Psoas muscle (tissue), 8 donors: ENCODE measurements around the gene TTC24. TPM values are rescaled to one million over a fixed set of nuclear protein-coding genes. Genes with fewer than 3 reads are reported as not detected.

Experiments
- ATAC-seq, 4 donors: fragments of 200-7000 bp; cut with Tn5 transposase; one replicate each; pipeline ENCODE4 v1.9.1; 2020; ENCODE audit warnings: moderate library complexity in 3 of 4, mild to moderate bottlenecking in 2 of 4
- DNase-seq, 2 donors: peaks; one replicate each; pipeline ENCODE4 v3.0.0-alpha.2; 2020
- H3K27ac ChIP-seq: fragments of 200-600 bp; one replicate; pipeline ENCODE4 v1.8.0; 2022
- H3K27me3 ChIP-seq, 3 donors: fragments of 200-600 bp in 1 of 3; one replicate each; pipeline versions ENCODE4 v1.6.1 to v1.8.0; 2013 to 2022; ENCODE audit warnings: low read length in 2 of 3, mild to moderate bottlenecking in 2 of 3, moderate library complexity in 1 of 3; ENCODE audit not compliant: insufficient read depth in 3 of 3
- H3K36me3 ChIP-seq, 2 donors: fragments of 200-600 bp in 1 of 2; one replicate each; pipeline versions ENCODE4 v1.6.1 to v1.8.0; 2013 to 2022; ENCODE audit warnings: low read depth in 1 of 2, mild to moderate bottlenecking in 1 of 2, moderate library complexity in 1 of 2; ENCODE audit not compliant: insufficient read depth in 1 of 2
- H3K4me1 ChIP-seq: fragments of 200-600 bp; one replicate; pipeline ENCODE4 v1.8.0; 2022
- H3K4me3 ChIP-seq: fragments of 200-600 bp; one replicate; pipeline ENCODE4 v1.8.0; 2022; ENCODE audit warnings: mild to moderate bottlenecking
- H3K9me3 ChIP-seq: fragments of 200-600 bp; one replicate; pipeline ENCODE4 v1.8.0; 2022
- WGBS, 3 donors: extraction: QIAGEN DNeasy Blood & Tissue Kit; methylation state at CpG; one replicate each; pipeline versions ENCODE4 v1.1.6 to v1.1.7; 2013; 5-methylcytosine and 5-hydroxymethylcytosine counted together
- intact Hi-C, 2 donors: fragments of 100-400 bp; cut with DNase I; formaldehyde crosslinking; loops; one replicate each; pipeline versions ENCODE4 v1.11.0 to v1.14.2; 2022
- polyA plus RNA-seq, 3 donors: library from polyadenylated mRNA; stranded (reverse); fragments of 200-250 nt; gene quantifications; one replicate each; pipeline ENCODE4 v1.2.3, GENCODE V29; 2013
- total RNA-seq, 4 donors: library from RNA; stranded (reverse); fragmentation: NEBNext Ultra II Directional in 2 of 4; extraction: Animal tissue kit (Norgen Biotek cat#: 25700) in 2 of 4; gene quantifications; one replicate each; pipeline versions ENCODE4 v1.2.1 to v1.2.4, GENCODE V29; 2021 to 2023
- TF ChIP-seq, protein P1 (sequence below): fragments of 200-600 bp; IDR thresholded peaks from one replicate; pipeline ENCODE4 v1.8.0; 2022; ENCODE audit warnings: antibody characterized with exemption
- donor health status: healthy with polysubstance abuse.
- donor health status: DM: no; HTN: no; CAD: no; lungs with moderate emphysema.
- donor health status: Bipolar disorder and iron deficiency.
- donor health status: healthy.
- donor health status: DM: yes; HTN: yes; CAD: no.
- donor health status: DM: no; HTN: no; CAD: no.
- donor health status: DM: no; HTN: no; CAD: no.
- donor health status: DM: yes; HTN: yes; CAD: no.

Gene TTC24
- total and polyA plus RNA-seq, 7 donors, result 0.12 to 0.69 (median 0.13) TPM; not detected in 4

DNA sequence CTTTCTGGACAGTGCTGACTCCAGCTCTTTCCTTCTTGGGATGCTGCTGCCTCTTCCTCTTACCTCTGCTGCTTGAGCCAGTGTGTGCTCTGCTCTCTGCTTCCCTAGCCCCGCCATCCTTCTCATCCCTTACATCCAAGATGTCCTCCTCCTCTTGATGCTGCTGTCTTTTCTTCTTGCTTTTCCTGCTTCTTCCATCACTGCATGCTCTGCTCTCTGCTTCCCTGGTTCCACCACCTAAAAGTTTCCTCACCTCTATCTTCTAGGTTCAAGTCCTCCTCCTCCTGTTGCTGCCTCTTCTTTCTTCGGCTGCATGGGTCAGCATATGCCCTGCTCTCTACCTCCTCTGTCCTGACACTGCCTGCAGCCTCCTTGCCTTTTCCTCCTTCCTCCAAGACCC, 15.5 kb downstream of the TTC24 start:
- intact Hi-C loops, result loop anchor here in 1 of 2 donors (5.0 kb wide), 1 partner anchor 83 kb away; no protein-coding TSS in a partner anchor
- DNase-seq (no peak), ATAC-seq (no peak)
- Histone ChIP-seq H3K27ac (no peak overlapping the region), H3K4me1 (peaks cover 16% of the 10 kb centered on the region), H3K27me3 (no peaks in the 10 kb centered on the region), H3K9me3 (no peaks in the 10 kb centered on the region), H3K36me3 (peaks cover 16 to 68% of the 10 kb centered on the region in 2 donors), H3K4me3 (no peak overlapping the region)
- WGBS, 3 donors, result 86 to 92% (median 88%) methylated on average over 2 of the region's 2 CpGs
- TF ChIP-seq, protein P1, sequence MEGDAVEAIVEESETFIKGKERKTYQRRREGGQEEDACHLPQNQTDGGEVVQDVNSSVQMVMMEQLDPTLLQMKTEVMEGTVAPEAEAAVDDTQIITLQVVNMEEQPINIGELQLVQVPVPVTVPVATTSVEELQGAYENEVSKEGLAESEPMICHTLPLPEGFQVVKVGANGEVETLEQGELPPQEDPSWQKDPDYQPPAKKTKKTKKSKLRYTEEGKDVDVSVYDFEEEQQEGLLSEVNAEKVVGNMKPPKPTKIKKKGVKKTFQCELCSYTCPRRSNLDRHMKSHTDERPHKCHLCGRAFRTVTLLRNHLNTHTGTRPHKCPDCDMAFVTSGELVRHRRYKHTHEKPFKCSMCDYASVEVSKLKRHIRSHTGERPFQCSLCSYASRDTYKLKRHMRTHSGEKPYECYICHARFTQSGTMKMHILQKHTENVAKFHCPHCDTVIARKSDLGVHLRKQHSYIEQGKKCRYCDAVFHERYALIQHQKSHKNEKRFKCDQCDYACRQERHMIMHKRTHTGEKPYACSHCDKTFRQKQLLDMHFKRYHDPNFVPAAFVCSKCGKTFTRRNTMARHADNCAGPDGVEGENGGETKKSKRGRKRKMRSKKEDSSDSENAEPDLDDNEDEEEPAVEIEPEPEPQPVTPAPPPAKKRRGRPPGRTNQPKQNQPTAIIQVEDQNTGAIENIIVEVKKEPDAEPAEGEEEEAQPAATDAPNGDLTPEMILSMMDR, result no peak

DNA sequence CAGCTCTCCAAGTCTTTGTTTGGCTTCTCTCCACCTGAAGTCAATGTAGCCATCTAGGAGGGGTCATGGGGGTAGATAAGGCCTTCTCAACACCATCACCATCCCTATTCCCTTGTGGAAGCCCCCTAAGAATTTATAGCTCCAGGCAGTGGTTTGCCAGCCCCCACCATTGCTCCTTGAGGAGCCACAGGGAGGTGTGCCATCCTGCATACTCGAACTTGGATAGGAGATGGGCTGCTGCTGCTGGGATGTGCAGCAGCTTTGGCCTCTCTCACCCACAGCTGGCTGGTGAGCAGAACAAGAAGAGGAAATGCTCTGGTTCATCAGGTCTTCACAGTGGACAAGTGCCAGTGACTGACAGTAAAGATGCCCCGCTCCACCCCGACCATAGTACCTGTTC, 16.9 kb downstream of the TTC24 start:
- 78 to 87% (median 86%) methylated on average over 3 of the region's 3 CpGs for WGBS, 3 donors
- no peak for DNase-seq

DNA sequence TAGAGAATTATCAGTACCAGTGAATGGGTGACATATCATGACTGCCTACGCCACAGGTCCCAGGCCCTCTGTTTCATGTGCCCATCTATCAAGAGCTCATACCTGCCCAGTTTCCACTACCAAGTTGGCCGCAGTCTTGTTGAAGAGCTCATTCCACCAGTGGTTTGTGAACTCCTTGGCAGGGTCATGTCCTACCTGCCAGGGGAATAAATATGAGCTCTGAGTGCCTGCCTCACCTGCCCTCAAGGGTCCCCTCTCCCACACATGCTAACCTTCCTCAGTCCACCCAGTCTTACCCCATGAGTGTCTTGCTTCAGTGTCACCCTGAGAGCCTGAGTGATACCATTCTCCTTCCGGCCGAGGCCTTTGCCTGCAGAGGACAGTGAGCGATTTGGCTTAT, 18.6 kb downstream of the TTC24 start:
- DNase-seq (no peak), ATAC-seq (no peak)
- intact Hi-C loops, result loop anchor here in 1 of 2 donors (5.0 kb wide), 1 partner anchor 86 kb away; no protein-coding TSS in a partner anchor
- no peaks in the 10 kb centered on the region for H3K9me3 ChIP-seq
- H3K27me3 ChIP-seq, result no peaks in the 10 kb centered on the region
- TF ChIP-seq, protein P1, result no peak
- H3K27ac ChIP-seq, result no peak overlapping the region
- H3K4me3 ChIP-seq, result no peak overlapping the region
- H3K36me3 ChIP-seq, result peaks cover 16 to 61% of the 10 kb centered on the region in 2 donors
- 90 to 99% (median 91%) methylated on average over 5 of the region's 5 CpGs for WGBS, 3 donors
- H3K4me1 ChIP-seq, result peaks cover 19% of the 10 kb centered on the region

More for the DNA sequence above, 16.9 kb downstream of the TTC24 start:
- no peaks in the 10 kb centered on the region for H3K27me3 ChIP-seq
- H3K27ac ChIP-seq, result no peak overlapping the region
- no peak overlapping the region for H3K4me3 ChIP-seq
- intact Hi-C loops, result loop anchor here in 1 of 2 donors (5.0 kb wide), 1 partner anchor 84 kb away; no protein-coding TSS in a partner anchor
- peaks cover 18% of the 10 kb centered on the region for H3K4me1 ChIP-seq
- peaks cover 16 to 68% of the 10 kb centered on the region in 2 donors for H3K36me3 ChIP-seq
- no peaks in the 10 kb centered on the region for H3K9me3 ChIP-seq
- no peak for ATAC-seq
- TF ChIP-seq, protein P1, result no peak

DNA sequence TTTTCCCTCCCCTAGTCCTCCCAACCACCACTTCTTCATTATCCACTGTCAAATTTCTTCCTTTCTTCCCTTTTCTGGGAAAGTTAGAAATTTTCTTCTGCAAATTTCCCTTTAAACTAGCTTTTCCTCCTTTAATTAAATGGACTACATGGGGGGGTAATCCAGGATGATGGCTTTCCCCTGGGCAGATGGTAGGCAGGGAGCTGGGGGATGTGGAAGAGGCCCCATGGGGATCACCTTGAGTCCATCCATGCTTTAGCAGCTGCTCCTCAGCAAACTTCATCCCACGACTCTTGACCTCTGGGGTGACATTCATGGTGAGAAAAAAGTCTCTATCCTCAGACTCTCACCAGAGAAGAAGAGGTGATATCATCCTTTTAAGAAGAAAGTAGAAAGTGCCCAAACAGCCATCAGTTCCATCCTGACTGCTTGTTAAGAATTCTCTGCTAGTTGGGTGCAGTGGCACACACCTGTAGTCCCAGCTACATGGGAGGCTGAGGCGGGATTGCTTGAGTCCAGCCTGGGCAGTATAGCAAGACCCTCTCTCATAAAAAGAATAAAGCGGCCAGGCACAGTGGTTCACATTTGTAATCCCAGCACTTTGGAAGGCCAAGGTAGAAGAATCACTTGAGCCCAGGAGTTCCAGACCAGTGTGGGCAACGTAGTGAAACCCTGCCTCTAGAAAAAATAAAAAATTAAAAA, 19.4 kb downstream of the TTC24 start:
- intact Hi-C loops, result loop anchor here in 1 of 2 donors (5.0 kb wide), 1 partner anchor 87 kb away; no protein-coding TSS in a partner anchor
- Histone ChIP-seq H3K4me3 (no peak overlapping the region), H3K27me3 (no peaks in the 10 kb centered on the region), H3K36me3 (peaks cover 14 to 53% of the 10 kb centered on the region in 2 donors), H3K9me3 (no peaks in the 10 kb centered on the region), H3K27ac (no peak overlapping the region), H3K4me1 (peaks cover 19% of the 10 kb centered on the region)
- TF ChIP-seq, protein P1, result no peak
- no peak for DNase-seq
- WGBS, 3 donors, result 84 to 88% (median 84%) methylated on average over 4 of the region's 4 CpGs
- ATAC-seq, result no peak
